Activated CD8-positive, alpha-beta memory T cell treated with anti-CD3 and anti-CD28 coated beads for 4 hours (primary cell): Measurements from ENCODE around the gene OR4D1.
A peak's percentile ranks its signal among the peaks of the same experiment; 100 is the strongest.

Experiments
- DNase-seq, 2 donors: peaks; one replicate each; pipeline ENCODE4 v3.0.0-alpha.2; 2020; ENCODE audit warnings: low read depth in 2 of 2

OR4D1 gene

DNA sequence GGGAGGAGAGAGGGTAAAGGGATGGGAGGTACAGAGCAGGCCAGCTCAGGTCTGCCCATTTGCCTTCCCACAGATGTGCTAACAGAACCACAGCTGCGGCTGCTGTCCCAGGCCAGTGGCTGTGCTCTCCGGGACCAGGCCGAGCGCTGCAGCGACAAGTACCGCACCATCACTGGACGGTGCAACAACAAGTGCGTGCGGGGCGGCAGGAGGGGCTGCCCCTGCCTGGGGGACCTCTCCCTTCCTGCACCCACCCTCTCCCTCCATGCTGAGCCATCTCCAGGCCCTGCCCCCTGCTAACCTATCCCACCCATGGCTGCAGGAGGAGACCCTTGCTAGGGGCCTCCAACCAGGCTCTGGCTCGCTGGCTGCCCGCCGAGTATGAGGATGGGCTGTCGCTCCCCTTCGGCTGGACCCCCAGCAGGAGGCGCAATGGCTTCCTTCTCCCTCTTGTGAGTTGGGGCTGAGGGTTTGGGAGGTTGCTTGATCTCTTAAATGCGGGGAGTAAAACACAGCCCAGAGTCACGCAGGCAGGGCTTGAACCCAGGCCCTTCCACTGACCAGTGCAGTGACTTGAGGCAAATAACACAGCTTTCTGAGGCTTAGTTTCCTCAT, 45.6 kb downstream of the OR4D1 start:
- no peak for DNase-seq

DNA sequence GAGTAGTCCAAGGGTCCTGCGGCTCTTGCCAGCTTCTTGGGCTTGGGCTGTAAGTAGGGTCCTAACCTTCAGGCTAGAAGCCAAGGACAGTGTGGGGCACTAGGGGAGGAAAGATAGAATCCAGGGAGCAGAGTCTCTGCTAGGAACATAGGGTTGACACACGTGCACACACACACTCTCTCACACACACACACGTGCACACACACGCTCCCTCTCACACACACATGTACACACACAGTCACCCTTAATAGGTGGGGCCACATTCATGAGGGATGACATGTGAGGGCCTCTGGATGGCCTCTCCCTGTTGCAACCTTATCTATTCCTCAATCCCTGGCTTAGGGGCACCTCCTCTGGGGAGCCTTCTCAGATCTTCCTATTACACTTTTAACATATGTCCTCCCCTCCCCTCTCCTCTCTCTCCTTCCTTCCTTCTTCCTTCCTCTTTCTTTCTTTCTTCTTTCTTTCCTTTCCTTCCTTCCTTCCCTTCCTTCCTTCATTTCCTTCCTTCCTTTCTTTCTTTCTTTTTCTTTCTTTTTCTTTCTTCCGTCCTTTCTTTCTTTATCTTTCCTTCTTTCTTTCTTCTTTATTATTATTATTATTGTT, 47.4 kb downstream of the OR4D1 start:
- no peak for DNase-seq

DNA sequence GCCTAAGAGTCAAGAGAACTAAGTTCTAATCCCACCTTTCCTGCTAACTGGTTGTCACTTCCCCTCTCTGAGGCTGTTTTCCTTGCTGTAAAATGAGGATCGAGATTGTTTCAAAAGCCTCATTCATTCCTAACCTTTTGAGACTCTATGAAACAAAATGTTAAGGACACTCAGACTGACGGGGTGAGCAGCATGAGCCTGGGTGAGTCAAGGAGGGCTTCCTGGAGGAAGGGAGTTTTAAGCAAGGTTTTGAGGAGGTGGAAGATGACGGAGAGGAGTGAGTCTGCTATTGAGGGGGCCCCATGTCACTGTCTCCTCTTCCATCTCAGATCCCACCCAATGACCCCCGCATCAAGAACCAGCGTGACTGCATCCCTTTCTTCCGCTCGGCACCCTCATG, 48.4 kb downstream of the OR4D1 start:
- no peak for DNase-seq

DNA sequence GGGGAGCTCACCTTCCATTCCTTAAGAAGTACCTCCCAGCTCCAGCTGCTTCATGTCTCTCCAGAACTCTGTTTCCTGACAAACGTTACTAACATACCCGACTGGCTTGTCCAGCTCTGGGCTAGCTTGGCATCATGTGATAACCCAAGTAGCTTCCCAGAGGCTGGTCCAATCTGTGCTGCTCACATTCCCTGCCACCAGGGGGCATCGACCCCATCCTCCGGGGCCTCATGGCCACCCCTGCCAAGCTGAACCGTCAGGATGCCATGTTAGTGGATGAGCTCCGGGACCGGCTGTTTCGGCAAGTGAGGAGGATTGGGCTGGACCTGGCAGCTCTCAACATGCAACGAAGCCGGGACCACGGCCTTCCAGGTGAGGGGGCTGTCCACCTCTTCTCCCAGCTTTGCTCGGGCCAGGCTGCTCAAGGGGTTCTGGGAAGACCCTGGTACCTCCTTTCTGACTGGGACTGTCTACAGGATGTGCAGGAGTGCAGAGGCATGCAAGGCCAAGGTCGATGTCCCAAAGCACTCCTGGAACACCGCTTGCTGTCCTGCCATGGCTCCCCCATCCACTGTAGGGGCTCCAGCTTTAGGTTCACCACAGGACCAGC, 51.9 kb downstream of the OR4D1 start:
- DNase-seq = peak in 1 of 2 donors; percentile 29

DNA sequence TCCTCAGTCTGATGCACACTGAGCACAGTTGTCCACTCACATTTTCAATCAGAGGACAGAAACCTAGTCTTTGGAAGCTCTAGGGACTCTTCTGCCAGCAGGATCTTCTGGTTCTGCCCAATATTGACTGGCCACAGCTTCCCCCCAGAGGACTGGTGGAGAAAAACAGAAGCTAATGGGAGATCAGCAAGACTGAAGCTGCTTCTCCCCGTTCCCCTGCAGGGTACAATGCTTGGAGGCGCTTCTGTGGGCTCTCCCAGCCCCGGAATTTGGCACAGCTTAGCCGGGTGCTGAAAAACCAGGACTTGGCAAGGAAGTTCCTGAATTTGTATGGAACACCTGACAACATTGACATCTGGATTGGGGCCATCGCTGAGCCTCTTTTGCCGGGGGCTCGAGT, 54.7 kb downstream of the OR4D1 start:
- no peak for DNase-seq

DNA sequence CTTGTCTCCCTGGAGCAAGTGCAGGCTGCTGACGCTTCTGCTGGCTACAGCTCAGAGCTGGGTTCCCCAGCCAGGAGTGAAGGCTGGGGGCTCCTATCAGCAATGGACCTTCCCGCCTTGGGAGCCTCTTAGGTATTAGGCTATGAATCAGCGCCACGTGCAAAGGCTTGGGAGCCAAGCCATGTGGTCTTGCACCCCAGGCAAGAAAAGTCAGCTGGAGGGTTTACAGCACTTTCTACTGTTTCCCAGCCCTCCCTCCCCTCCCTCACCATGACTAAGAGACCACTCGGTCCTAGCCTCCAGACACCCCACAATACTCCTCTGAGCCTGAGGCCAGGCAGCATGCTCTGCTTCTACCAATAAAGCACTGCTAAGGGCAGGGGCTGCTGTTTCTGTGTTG, 56.6 kb downstream of the OR4D1 start:
- DNase-seq = no peak

DNA sequence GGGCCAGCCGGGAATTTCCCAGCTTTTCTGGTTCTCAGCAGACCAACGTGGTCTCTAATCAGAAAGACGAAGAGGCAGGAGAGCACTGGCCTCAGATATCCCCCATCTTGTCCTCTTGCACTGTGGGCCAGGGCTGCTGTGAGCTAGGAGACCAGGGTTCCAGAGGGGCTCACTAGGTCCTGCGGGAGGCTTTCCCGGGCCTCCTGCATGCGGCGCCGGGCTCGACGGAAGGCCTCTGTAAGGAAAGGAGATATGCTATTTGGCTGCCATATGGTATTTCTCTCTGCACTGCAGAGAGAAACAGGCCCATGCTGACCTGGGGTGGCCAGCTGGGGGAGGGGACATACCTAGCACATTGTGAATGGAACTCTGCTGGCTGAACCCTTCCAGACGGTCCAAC, 57.8 kb downstream of the OR4D1 start:
- no peak for DNase-seq

DNA sequence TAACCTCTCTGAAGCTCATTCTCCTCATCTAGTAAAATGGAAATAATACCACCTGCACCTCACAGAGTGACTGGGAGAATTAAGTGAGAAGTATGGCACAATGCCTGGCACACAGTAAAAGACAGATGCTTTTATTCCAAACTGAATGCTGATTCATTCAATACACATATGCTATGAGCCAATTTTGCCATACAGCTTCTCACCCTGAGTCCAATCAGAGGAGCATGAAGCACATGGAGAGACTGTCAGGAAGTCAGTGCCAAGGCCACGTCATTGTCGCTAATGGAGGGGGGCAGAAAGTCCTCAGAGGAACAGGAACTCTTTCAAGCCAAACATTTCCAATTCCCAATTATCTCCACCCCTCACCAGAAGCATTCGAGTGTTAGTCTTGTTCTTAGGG, 59.3 kb downstream of the OR4D1 start:
- DNase-seq = no peak

DNA sequence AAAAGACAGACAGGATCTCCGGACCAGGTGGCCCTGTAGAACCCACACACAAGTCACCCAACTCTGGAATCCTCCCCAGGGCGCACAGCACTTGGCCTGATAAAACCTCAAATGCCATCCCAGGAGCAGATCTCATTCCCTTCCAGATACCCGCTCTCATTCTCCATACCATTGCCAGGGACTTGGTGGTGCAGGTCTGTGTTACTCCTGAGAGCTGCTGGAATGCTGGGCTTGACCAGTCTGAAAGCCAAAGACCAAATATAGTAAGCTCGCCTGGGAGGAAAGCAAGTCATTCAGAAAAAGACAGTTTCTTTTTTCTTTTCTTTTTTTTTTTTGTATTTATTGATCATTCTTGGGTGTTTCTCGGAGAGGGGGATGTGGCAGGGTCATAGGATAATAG, 60.2 kb downstream of the OR4D1 start:
- no peak for DNase-seq
